Transverse colon (tissue), 4 donors: Measurements from ENCODE around the gene BGN. TPM values are rescaled to one million over a fixed set of nuclear protein-coding genes. Genes with fewer than 3 reads are reported as not detected.
A peak's percentile ranks its signal among the peaks of the same experiment; 100 is the strongest.

Experiments
- DNase-seq: peaks from one replicate; pipeline ENCODE4 v3.0.0-alpha.2; 2019
- H3K27ac ChIP-seq, 4 donors: fragments of 200-600 bp; sonication (generic); 2 replicates each; pipeline ENCODE4 v1.5.1; 2016 to 2018; ENCODE audit warnings: inconsistent platforms in 4 of 4
- H3K27me3 ChIP-seq: fragments of 200-600 bp; sonication (generic); 2 replicates; pipeline ENCODE4 v1.5.1; 2017; ENCODE audit warnings: inconsistent platforms
- H3K36me3 ChIP-seq, 4 donors: fragments of 200-600 bp; sonication (generic); 2 replicates each; pipeline ENCODE4 v1.5.1; 2017 to 2019; ENCODE audit warnings: inconsistent platforms in 4 of 4
- H3K4me1 ChIP-seq, 4 donors: fragments of 200-600 bp; sonication (generic); 2 replicates each; pipeline ENCODE4 v1.5.1; 2017 to 2020; ENCODE audit warnings: inconsistent platforms in 4 of 4
- H3K4me3 ChIP-seq, 4 donors: fragments of 200-600 bp; sonication (generic); 1 replicate in 1 of 4; 2 replicates in 3 of 4; pipeline versions ENCODE4 v1.5.1 to v1.6.1; 2017 to 2019; ENCODE audit warnings: inconsistent platforms in 4 of 4
- H3K9me3 ChIP-seq, 2 donors: fragments of 200-600 bp; sonication (generic); 2 replicates each; pipeline ENCODE4 v1.5.1; 2017 to 2019; ENCODE audit warnings: inconsistent platforms in 2 of 2
- EP300 ChIP-seq: sonication (generic); formaldehyde crosslinking; IDR thresholded peaks from one replicate; pipeline ENCODE4 v1.6.1; 2017; ENCODE audit warnings: antibody characterized with exemption, low read depth
- POLR2A ChIP-seq: fragments of 450-650 bp; IDR thresholded peaks from one replicate; pipeline ENCODE4 v1.6.1; 2016; ENCODE audit warnings: antibody characterized with exemption, mild to moderate bottlenecking, moderate library complexity
- POLR2AphosphoS5 ChIP-seq, 3 donors: sonication (generic); formaldehyde crosslinking; IDR thresholded peaks; one replicate each; pipeline ENCODE4 v1.6.1; 2016; ENCODE audit warnings: antibody characterized with exemption in 3 of 3
- WGBS, 2 donors: methylation state at CpG; one replicate each; pipeline ENCODE4 v1.1.5; 2018; ENCODE audit warnings: low coverage in 1 of 2; 5-methylcytosine and 5-hydroxymethylcytosine counted together
- in situ Hi-C, 4 donors: fragments of 200-750 bp; cut with MboI; loops; one replicate each; pipeline versions ENCODE4 v1.15.0 to v1.15.1; 2017; ENCODE audit warnings: low sequenced_read_pairs in 3 of 4, low pct_ligation_motif_present in 1 of 4, low pct_unique_long_range_greater_than_20kb in 1 of 4
- intact Hi-C: fragments of 100-400 bp; cut with DNase I; formaldehyde crosslinking; loops from one replicate; pipeline ENCODE4 v1.15.1; 2023; ENCODE audit warnings: low total_unique reads
- total RNA-seq, 4 donors: library from RNA; depleted of rRNA; stranded (reverse); fragments of >200 nt; gene quantifications; one replicate each; pipeline ENCODE4 v1.1.0, GENCODE V29; 2016
- TF ChIP-seq, protein P1 (sequence below), 5 experiments: fragments of 200-600 bp in 3 of 5; fragments of 450-650 bp in 2 of 5; sonication (generic) in 3 of 5; IDR thresholded peaks; 1 replicate in 2 of 5; 2 replicates in 3 of 5; pipeline ENCODE4 v1.5.1; 2016 to 2017; ENCODE audit warnings: antibody characterized with exemption in 5 of 5, inconsistent platforms in 3 of 5, mild to moderate bottlenecking in 2 of 5, moderate library complexity in 1 of 5

The BGN gene
- 10 to 100 TPM in 2 of 4 donors, 1 to 10 TPM in 2; 3.8 to 67.1 (median 10.5) TPM for total RNA-seq

DNA sequence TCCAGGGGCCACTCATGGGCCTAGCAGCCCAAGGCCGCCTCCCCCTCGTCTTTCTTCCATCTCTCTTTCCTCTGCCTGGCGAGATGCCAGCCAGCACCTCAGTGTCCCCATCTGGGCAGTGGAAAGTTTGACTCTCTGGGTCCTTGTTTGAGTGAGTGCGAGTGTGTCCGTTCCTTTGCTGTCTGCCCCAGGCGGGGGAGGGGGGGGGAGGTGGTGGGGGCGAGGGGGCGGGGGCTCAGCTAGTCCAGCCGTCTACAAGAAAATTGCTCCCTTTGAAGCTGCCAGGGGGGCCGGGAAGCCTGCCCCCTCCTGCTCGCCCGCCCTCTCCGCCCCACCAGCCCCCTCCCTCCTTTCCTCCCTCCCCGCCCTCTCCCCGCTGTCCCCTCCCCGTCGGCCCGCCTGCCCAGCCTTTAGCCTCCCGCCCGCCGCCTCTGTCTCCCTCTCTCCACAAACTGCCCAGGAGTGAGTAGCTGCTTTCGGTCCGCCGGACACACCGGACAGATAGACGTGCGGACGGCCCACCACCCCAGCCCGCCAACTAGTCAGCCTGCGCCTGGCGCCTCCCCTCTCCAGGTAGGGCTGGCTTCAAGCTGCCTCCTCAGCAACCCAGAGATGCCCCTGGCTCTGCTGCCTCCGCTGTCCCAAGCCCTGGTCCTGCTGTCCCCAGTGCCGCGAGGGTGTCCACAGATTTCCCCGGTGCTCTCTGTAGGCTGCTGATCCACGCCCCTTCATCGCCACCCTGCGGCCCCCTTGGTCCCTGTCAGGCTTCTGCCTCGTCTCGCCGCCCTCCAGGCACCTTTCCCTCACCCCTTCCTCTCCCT is at the start of gene BGN:
Gene BGN (plus strand): TSS at position 440 of the 821 bp plus-strand sequence. CDS start 9,652 bp downstream, outside the sequence.
- H3K4me3 ChIP-seq: peak within 1 kb of the TSS in 2 of 4 donors; percentile 3 to 31
- no peak for DNase-seq
- in situ Hi-C loops (no loop called here), intact Hi-C loops (no loop called here)
- H3K27ac ChIP-seq: peak within 1 kb of the TSS in 2 of 4 donors; percentile 16 to 47
- no peaks in the 10 kb centered on the region for H3K36me3 ChIP-seq
- no peaks in the 10 kb centered on the region for H3K9me3 ChIP-seq
- H3K27me3 ChIP-seq: peaks cover 7% of the 10 kb centered on the region
- TF ChIP-seq EP300 (no peak), POLR2AphosphoS5 (IDR thresholded peaks at IDR 0.05) (no peak), POLR2A (no peak)
- TF ChIP-seq, protein P1, sequence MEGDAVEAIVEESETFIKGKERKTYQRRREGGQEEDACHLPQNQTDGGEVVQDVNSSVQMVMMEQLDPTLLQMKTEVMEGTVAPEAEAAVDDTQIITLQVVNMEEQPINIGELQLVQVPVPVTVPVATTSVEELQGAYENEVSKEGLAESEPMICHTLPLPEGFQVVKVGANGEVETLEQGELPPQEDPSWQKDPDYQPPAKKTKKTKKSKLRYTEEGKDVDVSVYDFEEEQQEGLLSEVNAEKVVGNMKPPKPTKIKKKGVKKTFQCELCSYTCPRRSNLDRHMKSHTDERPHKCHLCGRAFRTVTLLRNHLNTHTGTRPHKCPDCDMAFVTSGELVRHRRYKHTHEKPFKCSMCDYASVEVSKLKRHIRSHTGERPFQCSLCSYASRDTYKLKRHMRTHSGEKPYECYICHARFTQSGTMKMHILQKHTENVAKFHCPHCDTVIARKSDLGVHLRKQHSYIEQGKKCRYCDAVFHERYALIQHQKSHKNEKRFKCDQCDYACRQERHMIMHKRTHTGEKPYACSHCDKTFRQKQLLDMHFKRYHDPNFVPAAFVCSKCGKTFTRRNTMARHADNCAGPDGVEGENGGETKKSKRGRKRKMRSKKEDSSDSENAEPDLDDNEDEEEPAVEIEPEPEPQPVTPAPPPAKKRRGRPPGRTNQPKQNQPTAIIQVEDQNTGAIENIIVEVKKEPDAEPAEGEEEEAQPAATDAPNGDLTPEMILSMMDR (IDR thresholded peaks at IDR 0.05): peak in 1 of 5 experiments; percentile 6
- no peaks in the 10 kb centered on the region for H3K4me1 ChIP-seq
- 0 to 52% methylated on average over 1 to 29 of the region's 41 CpGs for WGBS, 2 donors

DNA sequence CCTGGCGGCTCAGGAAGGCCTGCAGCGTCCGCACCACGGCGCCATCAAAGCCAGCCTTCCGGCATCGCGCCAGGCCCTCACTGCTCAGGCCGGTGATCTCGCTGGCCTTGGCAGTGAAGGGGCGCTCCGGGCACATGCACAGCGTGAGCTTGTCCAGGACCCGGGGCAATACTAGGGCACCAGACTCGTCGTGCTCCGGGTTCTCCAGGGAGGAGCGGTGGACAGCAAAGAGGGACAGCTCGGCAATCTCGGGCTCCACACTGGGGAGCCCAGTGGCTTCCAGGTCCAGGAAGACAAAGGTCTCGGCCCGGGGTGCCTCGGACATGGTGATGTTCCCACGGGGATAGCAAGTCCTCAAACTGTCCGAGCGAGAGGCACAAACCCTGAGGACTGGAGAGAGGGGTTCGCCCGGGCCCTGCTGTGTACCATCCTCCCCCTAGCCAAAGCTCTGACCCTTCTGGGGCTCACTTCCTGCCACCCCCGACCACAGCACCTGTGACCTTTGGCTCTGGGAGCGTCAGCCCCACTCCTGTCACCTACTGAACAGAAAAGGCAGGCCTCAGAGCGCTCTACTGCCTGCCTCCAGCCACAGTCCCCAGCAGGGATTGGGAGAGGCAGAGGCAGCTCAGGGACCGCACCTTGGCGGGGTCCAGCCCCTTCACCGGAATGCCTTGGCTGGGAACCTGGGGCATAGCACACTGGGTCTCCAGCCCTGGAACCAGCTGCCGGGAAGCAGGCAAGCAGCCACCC is 49.5 kb upstream of the BGN start:
- Histone ChIP-seq H3K27me3 (no peaks in the 10 kb centered on the region), H3K4me3 (no peak overlapping the region), H3K36me3 (no peaks in the 10 kb centered on the region), H3K9me3 (no peaks in the 10 kb centered on the region), H3K4me1 (no peaks in the 10 kb centered on the region), H3K27ac (no peak overlapping the region)
- in situ Hi-C loops (no loop called here), intact Hi-C loops (no loop called here)
- TF ChIP-seq EP300: no peak
- TF ChIP-seq, protein P1 (IDR thresholded peaks at IDR 0.05): no peak
- TF ChIP-seq POLR2AphosphoS5 (IDR thresholded peaks at IDR 0.05): no peak
- no peak for TF ChIP-seq POLR2A
- WGBS, 2 donors: 90% methylated on average over 21 of the region's 35 CpGs; no CpG with 5 or more reads in 1 of the 2 donors
- no peak for DNase-seq

DNA sequence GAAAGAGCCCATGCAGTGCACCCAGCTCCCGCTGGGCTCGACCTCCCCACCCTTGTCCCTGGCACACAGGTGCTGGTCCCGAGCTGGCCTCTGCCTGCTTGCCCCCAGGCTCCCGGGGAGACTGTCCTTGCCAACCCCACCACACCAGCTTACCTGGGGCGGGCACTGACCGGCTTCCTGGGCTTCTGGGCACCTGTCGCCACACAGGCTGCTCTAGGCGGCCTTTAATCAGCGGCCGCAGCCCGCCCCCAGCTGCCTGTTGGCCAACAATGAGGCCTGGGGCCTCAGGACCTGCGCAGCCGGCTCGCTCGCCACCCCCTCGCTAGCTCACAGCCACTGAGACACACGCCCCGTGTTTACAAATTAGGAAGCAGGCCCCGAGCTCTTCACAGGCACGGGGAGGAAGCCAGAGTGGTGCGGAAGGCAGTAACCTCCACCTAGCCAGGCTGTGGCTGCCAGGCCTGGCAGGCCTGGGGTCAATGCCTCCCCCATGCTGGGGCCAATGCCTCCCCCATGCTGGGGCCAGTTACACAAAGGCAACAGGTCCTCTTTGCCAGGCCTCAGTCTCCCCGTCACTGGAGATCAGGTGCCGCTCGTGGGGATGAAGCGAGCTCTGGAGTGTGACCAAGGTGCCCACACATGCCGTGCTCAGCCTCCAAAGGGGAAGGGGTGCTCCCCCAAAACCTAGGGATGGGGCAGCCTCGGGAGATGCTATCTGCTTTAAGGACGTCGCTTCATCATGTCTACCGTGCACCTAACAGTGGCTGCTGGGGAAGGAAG is 48.7 kb upstream of the BGN start, which contains the start of gene TREX2:
Gene TREX2 (minus strand): TSS at position 201 of the 780 bp plus-strand sequence. CDS start 626 bp downstream, outside the sequence.
- 88% methylated on average over 25 of the region's 30 CpGs; no CpG with 5 or more reads in 1 of the 2 donors for WGBS, 2 donors
- H3K27me3 ChIP-seq: no peaks in the 10 kb centered on the region
- H3K9me3 ChIP-seq: no peaks in the 10 kb centered on the region
- TF ChIP-seq, protein P1 (IDR thresholded peaks at IDR 0.05): no peak
- no peak for TF ChIP-seq POLR2AphosphoS5 (IDR thresholded peaks at IDR 0.05)
- TF ChIP-seq POLR2A: no peak
- no peak for TF ChIP-seq EP300
- no peak for DNase-seq
- no peak within 1 kb of the TSS for H3K4me3 ChIP-seq
- in situ Hi-C loops (no loop called here), intact Hi-C loops (no loop called here)
- no peaks in the 10 kb centered on the region for H3K36me3 ChIP-seq
- no peaks in the 10 kb centered on the region for H3K4me1 ChIP-seq
- H3K27ac ChIP-seq: no peak within 1 kb of the TSS

DNA sequence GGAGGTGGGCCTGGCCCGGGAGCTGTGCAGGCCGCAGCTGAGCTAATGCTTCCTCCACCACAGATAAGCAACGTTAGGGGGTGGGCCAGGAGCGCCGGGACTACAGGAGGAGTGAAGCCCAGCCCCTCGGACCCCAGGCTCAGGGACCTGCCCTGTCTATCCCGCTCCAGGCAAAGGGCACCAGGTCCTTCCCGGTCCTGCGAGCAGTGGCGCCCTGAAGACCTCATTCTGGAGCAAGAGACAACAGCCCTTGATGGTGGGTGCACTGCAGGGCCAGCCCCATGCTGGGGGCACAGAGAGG is 48.2 kb upstream of the BGN start:
- Histone ChIP-seq H3K27ac (no peak overlapping the region), H3K9me3 (no peaks in the 10 kb centered on the region), H3K36me3 (no peaks in the 10 kb centered on the region), H3K4me1 (no peaks in the 10 kb centered on the region), H3K4me3 (no peak overlapping the region), H3K27me3 (no peaks in the 10 kb centered on the region)
- intact Hi-C loops (no loop called here), in situ Hi-C loops (no loop called here)
- TF ChIP-seq POLR2AphosphoS5 (IDR thresholded peaks at IDR 0.05) (no peak), POLR2A (no peak), EP300 (no peak)
- TF ChIP-seq, protein P1 (IDR thresholded peaks at IDR 0.05): no peak
- no peak for DNase-seq
- WGBS, 2 donors: 79% methylated on average over 10 of the region's 10 CpGs; no CpG with 5 or more reads in 1 of the 2 donors
